ENCODE measurements around the gene WDR90.

The WDR90 gene

DNA sequence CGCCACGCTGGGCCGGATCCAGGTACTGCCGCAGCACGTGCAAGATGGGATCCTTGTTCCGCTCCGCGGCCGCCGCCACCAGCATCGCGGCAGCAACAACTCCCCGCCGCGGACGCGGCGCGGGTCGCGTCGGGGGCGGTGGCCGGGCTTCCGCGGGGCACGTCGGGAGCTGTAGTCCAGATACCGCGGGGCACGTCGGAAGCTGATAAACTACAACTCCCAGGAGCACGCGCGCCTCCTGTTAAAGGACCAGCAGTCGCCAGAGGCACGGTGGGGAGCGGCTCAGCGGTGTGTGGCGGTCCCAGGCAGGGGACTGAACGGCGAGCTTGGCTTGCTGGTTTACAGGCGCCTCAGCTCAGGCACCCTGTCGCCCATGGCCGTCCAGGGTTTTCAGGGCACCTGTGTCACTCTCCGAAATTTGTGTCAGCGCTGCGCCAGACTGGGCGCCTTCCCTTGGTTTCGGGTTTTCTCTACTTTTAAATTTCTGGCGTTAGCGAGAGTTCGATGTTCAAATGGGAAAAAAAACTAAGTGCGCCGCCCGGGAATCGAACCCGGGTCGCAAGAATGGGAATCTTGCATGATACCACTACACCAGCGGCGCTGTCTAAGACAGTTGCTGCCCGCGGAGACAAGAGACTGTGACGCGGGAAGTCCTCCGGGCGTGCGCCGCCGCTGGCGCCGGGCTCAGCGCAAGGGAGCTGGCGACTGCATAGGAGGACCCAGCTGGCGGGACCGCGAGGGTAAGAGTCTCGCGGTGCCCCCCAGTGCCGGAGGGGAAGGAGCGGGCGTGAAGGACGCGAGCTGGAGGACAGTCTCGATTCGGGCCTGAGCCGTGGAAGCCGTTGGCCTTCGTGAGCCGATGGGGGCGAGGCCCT is 12.7 kb upstream of the WDR90 start, which contains the start of gene METTL26 (continued):
- no peak for TF ChIP-seq KLF7 (tag by site-specific recombination; IDR thresholded peaks at IDR 0.05; ENCODE audit: borderline replicate concordance)
- no peak for TF ChIP-seq IKZF3 (tag by site-specific recombination; IDR thresholded peaks at IDR 0.05)
- no peak for TF ChIP-seq ZNF830 (tag by site-specific recombination; IDR thresholded peaks at IDR 0.05; ENCODE audit: low read depth)
- TF ChIP-seq ZBTB1 (tag by site-specific recombination; IDR thresholded peaks at IDR 0.05) = no peak
- TF ChIP-seq ZNF354C (tag by site-specific recombination; IDR thresholded peaks at IDR 0.05; ENCODE audit: borderline replicate concordance, low read depth) = no peak
- TF ChIP-seq ZBTB20 (tag by site-specific recombination; IDR thresholded peaks at IDR 0.05) = peak; percentile 90
- TF ChIP-seq ZFP41 (tag by site-specific recombination; IDR thresholded peaks at IDR 0.05; ENCODE audit: borderline replicate concordance) = no peak
- no peak for TF ChIP-seq ZNF791 (tag by site-specific recombination; IDR thresholded peaks at IDR 0.05)
- TF ChIP-seq ZNF302 (tag by site-specific recombination; IDR thresholded peaks at IDR 0.05; ENCODE audit: low read depth) = no peak
- no peak for TF ChIP-seq ZNF701 (tag by site-specific recombination; IDR thresholded peaks at IDR 0.05)
- peak; percentile 64 for TF ChIP-seq ZBTB48 (tag by site-specific recombination; IDR thresholded peaks at IDR 0.05)
- peak; percentile 74 for TF ChIP-seq ZSCAN30 (tag by site-specific recombination; IDR thresholded peaks at IDR 0.05)
- peak; percentile 17; the same call in 1 of the 2 replicates for TF ChIP-seq OSR2 (tag by site-specific recombination; IDR thresholded peaks at IDR 0.05)
- TF ChIP-seq ZNF350 (tag by site-specific recombination; IDR thresholded peaks at IDR 0.05) = no peak
- TF ChIP-seq ZNF394 (tag by site-specific recombination; IDR thresholded peaks at IDR 0.05; ENCODE audit: borderline replicate concordance) = peak; percentile 80
- no peak for TF ChIP-seq ZNF416 (tag by site-specific recombination; IDR thresholded peaks at IDR 0.05)
- peak; percentile 79 for TF ChIP-seq KLF8 (tag by site-specific recombination; IDR thresholded peaks at IDR 0.05)
- TF ChIP-seq, protein P1, sequence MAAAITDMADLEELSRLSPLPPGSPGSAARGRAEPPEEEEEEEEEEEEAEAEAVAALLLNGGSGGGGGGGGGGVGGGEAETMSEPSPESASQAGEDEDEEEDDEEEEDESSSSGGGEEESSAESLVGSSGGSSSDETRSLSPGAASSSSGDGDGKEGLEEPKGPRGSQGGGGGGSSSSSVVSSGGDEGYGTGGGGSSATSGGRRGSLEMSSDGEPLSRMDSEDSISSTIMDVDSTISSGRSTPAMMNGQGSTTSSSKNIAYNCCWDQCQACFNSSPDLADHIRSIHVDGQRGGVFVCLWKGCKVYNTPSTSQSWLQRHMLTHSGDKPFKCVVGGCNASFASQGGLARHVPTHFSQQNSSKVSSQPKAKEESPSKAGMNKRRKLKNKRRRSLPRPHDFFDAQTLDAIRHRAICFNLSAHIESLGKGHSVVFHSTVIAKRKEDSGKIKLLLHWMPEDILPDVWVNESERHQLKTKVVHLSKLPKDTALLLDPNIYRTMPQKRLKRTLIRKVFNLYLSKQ (tag by site-specific recombination; IDR thresholded peaks at IDR 0.05; ENCODE audit: borderline replicate concordance) = no peak
- no peak for TF ChIP-seq ZNF776 (tag by site-specific recombination; IDR thresholded peaks at IDR 0.05; ENCODE audit: borderline replicate concordance)
- TF ChIP-seq, protein P2, sequence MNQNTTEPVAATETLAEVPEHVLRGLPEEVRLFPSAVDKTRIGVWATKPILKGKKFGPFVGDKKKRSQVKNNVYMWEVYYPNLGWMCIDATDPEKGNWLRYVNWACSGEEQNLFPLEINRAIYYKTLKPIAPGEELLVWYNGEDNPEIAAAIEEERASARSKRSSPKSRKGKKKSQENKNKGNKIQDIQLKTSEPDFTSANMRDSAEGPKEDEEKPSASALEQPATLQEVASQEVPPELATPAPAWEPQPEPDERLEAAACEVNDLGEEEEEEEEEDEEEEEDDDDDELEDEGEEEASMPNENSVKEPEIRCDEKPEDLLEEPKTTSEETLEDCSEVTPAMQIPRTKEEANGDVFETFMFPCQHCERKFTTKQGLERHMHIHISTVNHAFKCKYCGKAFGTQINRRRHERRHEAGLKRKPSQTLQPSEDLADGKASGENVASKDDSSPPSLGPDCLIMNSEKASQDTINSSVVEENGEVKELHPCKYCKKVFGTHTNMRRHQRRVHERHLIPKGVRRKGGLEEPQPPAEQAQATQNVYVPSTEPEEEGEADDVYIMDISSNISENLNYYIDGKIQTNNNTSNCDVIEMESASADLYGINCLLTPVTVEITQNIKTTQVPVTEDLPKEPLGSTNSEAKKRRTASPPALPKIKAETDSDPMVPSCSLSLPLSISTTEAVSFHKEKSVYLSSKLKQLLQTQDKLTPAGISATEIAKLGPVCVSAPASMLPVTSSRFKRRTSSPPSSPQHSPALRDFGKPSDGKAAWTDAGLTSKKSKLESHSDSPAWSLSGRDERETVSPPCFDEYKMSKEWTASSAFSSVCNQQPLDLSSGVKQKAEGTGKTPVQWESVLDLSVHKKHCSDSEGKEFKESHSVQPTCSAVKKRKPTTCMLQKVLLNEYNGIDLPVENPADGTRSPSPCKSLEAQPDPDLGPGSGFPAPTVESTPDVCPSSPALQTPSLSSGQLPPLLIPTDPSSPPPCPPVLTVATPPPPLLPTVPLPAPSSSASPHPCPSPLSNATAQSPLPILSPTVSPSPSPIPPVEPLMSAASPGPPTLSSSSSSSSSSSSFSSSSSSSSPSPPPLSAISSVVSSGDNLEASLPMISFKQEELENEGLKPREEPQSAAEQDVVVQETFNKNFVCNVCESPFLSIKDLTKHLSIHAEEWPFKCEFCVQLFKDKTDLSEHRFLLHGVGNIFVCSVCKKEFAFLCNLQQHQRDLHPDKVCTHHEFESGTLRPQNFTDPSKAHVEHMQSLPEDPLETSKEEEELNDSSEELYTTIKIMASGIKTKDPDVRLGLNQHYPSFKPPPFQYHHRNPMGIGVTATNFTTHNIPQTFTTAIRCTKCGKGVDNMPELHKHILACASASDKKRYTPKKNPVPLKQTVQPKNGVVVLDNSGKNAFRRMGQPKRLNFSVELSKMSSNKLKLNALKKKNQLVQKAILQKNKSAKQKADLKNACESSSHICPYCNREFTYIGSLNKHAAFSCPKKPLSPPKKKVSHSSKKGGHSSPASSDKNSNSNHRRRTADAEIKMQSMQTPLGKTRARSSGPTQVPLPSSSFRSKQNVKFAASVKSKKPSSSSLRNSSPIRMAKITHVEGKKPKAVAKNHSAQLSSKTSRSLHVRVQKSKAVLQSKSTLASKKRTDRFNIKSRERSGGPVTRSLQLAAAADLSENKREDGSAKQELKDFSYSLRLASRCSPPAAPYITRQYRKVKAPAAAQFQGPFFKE (tag by site-specific recombination; IDR thresholded peaks at IDR 0.05; ENCODE audit: borderline replicate concordance) = peak; percentile 74; the same call in 1 of the 2 replicates
- no peak for TF ChIP-seq ZNF473 (tag by site-specific recombination; IDR thresholded peaks at IDR 0.05)
- TF ChIP-seq, protein P3, sequence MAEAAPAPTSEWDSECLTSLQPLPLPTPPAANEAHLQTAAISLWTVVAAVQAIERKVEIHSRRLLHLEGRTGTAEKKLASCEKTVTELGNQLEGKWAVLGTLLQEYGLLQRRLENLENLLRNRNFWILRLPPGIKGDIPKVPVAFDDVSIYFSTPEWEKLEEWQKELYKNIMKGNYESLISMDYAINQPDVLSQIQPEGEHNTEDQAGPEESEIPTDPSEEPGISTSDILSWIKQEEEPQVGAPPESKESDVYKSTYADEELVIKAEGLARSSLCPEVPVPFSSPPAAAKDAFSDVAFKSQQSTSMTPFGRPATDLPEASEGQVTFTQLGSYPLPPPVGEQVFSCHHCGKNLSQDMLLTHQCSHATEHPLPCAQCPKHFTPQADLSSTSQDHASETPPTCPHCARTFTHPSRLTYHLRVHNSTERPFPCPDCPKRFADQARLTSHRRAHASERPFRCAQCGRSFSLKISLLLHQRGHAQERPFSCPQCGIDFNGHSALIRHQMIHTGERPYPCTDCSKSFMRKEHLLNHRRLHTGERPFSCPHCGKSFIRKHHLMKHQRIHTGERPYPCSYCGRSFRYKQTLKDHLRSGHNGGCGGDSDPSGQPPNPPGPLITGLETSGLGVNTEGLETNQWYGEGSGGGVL (tag by site-specific recombination; IDR thresholded peaks at IDR 0.05) = peak; percentile 69
- no peak for TF ChIP-seq ZNF23 (tag by site-specific recombination; IDR thresholded peaks at IDR 0.05; ENCODE audit: borderline replicate concordance)
- TF ChIP-seq ZNF585B (tag by site-specific recombination; IDR thresholded peaks at IDR 0.05) = no peak; the same call in 1 of the 2 replicates
- TF ChIP-seq, protein P4, sequence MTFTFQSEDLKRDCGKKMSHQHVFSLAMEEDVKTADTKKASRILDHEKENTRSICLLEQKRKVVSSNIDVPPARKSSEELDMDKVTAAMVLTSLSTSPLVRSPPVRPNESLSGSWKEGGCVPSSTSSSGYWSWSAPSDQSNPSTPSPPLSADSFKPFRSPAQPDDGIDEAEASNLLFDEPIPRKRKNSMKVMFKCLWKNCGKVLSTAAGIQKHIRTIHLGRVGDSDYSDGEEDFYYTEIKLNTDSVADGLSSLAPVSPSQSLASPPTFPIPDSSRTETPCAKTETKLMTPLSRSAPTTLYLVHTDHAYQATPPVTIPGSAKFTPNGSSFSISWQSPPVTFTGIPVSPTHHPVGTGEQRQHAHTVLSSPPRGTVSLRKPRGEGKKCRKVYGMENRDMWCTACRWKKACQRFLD (tag by site-specific recombination; IDR thresholded peaks at IDR 0.05) = no peak
- TF ChIP-seq EGR2 (tag by site-specific recombination; IDR thresholded peaks at IDR 0.05; ENCODE audit: low read depth) = no peak
- no peak for TF ChIP-seq ZNF114 (tag by site-specific recombination; IDR thresholded peaks at IDR 0.05)
- TF ChIP-seq ZNF311 (tag by site-specific recombination; IDR thresholded peaks at IDR 0.05; ENCODE audit: borderline replicate concordance) = no peak
- TF ChIP-seq ZNF184 (tag by site-specific recombination; IDR thresholded peaks at IDR 0.05) = peak; percentile 48; the same call in 1 of the 2 replicates
- TF ChIP-seq ZNF391 (tag by site-specific recombination; IDR thresholded peaks at IDR 0.05; ENCODE audit: borderline replicate concordance, low read depth) = peak; percentile 97

Data from HEK293 (cell line).